ENCODE data around the gene ARMC7. TPM values are rescaled to one million over a fixed set of nuclear protein-coding genes. Genes with fewer than 3 reads are reported as not detected.

Gene ARMC7
- total and polyA plus RNA-seq, 2 of the 13 experiments (the other 11 are each of a cell fraction or from before 2014, with no cell fraction given) = 3.9 to 4.2 TPM

DNA sequence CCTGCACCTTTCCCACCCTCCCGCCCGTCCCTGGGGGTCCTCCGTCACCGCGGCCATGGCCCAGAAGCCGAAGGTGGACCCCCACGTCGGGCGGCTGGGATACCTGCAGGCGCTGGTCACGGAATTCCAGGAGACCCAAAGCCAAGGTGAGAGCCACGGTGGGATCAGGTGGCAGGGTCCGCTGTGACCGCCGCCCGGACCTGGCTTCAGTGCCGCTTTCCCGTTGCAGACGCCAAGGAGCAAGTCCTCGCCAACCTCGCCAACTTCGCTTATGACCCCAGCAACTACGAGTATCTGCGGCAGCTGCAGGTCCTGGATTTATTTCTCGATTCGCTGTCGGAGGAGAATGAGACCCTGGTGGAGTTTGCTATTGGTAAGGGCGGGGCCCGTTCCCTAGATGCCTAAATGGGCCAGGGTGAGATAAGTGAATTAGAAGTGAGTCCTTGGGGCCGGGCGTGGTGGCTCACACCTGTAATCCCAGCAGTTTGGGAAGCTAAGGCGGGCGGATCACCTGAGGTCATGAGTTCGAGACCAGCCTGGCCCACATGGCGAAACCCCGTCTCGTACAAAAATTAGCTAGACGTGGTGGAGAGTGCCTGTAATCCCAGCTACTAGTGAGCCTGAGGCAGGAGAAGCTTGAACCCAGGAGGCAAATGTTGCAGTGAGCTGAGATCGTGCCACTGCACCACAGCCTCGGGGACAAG, 617 bp downstream of the ARMC7 start (continued):
- TF ChIP-seq SIN3B (IDR thresholded peaks at IDR 0.05; ENCODE audit: low read length) (no peak), SNRNP70 (IDR thresholded peaks at IDR 0.05; ENCODE audit: low read depth, low read length) (no peak), RORA (CRISPR knock-in tag; IDR thresholded peaks at IDR 0.05) (no peak), TBX3 (IDR thresholded peaks at IDR 0.05; ENCODE audit: borderline replicate concordance) (no peak), MXI1 (IDR thresholded peaks at IDR 0.05; ENCODE audit: borderline replicate concordance, low read depth, low read length) (no peak), ZNF121 (CRISPR knock-in tag; IDR thresholded peaks at IDR 0.05) (no peak; the same call in 1 of the 2 replicates), CHD4 (IDR thresholded peaks at IDR 0.05; ENCODE audit: borderline replicate concordance, low read length) (peak; percentile 85), HMG20B (CRISPR knock-in tag; conservative IDR thresholded peaks at IDR 0.05) (no peak), ZNF441 (CRISPR knock-in tag; IDR thresholded peaks at IDR 0.05; ENCODE audit: borderline replicate concordance) (no peak), ZNF749 (CRISPR knock-in tag; IDR thresholded peaks at IDR 0.05; ENCODE audit: borderline replicate concordance) (no peak), POGZ (CRISPR knock-in tag; IDR thresholded peaks at IDR 0.05) (0 out of 2 replicates have a peak, but pooled peaks have one; percentile 28), JARID2 (CRISPR knock-in tag; IDR thresholded peaks at IDR 0.05; ENCODE audit: insufficient replicate concordance) (no peak), KLF12 (CRISPR knock-in tag; IDR thresholded peaks at IDR 0.05; ENCODE audit: borderline replicate concordance) (no peak), ZFYVE20 (CRISPR knock-in tag; IDR thresholded peaks at IDR 0.05; ENCODE audit: borderline replicate concordance, low read depth) (no peak), ZNF747 (CRISPR knock-in tag; IDR thresholded peaks at IDR 0.05; ENCODE audit: borderline replicate concordance) (peak; percentile 56; the same call in 1 of the 2 replicates), ZNF839 (CRISPR knock-in tag; IDR thresholded peaks at IDR 0.05; ENCODE audit: borderline replicate concordance) (no peak), SP4 (CRISPR knock-in tag; IDR thresholded peaks at IDR 0.05) (no peak), ZSCAN21 (CRISPR knock-in tag; IDR thresholded peaks at IDR 0.05; ENCODE audit: borderline replicate concordance) (no peak; the same call in 1 of the 2 replicates), ZNF292 (CRISPR knock-in tag; IDR thresholded peaks at IDR 0.05; ENCODE audit: borderline replicate concordance, low read depth) (0 out of 2 replicates have a peak, but pooled peaks have one; percentile 38)
- TF ChIP-seq, protein P1, sequence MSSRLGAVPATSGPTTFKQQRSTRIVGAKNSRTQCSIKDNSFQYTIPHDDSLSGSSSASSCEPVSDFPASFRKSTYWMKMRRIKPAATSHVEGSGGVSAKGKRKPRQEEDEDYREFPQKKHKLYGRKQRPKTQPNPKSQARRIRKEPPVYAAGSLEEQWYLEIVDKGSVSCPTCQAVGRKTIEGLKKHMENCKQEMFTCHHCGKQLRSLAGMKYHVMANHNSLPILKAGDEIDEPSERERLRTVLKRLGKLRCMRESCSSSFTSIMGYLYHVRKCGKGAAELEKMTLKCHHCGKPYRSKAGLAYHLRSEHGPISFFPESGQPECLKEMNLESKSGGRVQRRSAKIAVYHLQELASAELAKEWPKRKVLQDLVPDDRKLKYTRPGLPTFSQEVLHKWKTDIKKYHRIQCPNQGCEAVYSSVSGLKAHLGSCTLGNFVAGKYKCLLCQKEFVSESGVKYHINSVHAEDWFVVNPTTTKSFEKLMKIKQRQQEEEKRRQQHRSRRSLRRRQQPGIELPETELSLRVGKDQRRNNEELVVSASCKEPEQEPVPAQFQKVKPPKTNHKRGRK (CRISPR knock-in tag; IDR thresholded peaks at IDR 0.05) = no peak
- TF ChIP-seq, protein P2, sequence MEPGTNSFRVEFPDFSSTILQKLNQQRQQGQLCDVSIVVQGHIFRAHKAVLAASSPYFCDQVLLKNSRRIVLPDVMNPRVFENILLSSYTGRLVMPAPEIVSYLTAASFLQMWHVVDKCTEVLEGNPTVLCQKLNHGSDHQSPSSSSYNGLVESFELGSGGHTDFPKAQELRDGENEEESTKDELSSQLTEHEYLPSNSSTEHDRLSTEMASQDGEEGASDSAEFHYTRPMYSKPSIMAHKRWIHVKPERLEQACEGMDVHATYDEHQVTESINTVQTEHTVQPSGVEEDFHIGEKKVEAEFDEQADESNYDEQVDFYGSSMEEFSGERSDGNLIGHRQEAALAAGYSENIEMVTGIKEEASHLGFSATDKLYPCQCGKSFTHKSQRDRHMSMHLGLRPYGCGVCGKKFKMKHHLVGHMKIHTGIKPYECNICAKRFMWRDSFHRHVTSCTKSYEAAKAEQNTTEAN (CRISPR knock-in tag; conservative IDR thresholded peaks at IDR 0.05) = no peak
- TF ChIP-seq, protein P3, sequence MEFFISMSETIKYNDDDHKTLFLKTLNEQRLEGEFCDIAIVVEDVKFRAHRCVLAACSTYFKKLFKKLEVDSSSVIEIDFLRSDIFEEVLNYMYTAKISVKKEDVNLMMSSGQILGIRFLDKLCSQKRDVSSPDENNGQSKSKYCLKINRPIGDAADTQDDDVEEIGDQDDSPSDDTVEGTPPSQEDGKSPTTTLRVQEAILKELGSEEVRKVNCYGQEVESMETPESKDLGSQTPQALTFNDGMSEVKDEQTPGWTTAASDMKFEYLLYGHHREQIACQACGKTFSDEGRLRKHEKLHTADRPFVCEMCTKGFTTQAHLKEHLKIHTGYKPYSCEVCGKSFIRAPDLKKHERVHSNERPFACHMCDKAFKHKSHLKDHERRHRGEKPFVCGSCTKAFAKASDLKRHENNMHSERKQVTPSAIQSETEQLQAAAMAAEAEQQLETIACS (CRISPR knock-in tag; IDR thresholded peaks at IDR 0.05) = no peak
- TF ChIP-seq, protein P4, sequence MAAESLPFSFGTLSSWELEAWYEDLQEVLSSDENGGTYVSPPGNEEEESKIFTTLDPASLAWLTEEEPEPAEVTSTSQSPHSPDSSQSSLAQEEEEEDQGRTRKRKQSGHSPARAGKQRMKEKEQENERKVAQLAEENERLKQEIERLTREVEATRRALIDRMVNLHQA (CRISPR knock-in tag; IDR thresholded peaks at IDR 0.05) = no peak
- TF ChIP-seq, protein P5, sequence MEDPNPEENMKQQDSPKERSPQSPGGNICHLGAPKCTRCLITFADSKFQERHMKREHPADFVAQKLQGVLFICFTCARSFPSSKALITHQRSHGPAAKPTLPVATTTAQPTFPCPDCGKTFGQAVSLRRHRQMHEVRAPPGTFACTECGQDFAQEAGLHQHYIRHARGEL (CRISPR knock-in tag; IDR thresholded peaks at IDR 0.05) = 0 out of 2 replicates have a peak, but pooled peaks have one; percentile 57
